ENCODE results near the gene BCS1L.
A peak's percentile ranks its signal among the peaks of the same experiment; 100 is the strongest.

BCS1L gene

GRCh38 chr2:218662827-218663226 is 3.3 kb downstream of the BCS1L start:
- TF ChIP-seq EGR1 (IDR thresholded peaks at IDR 0.05) (no peak), USF1 (IDR thresholded peaks at IDR 0.05) (no peak), TAF1 (IDR thresholded peaks at IDR 0.05; ENCODE audit: low read depth) (no peak), RAD21 (IDR thresholded peaks at IDR 0.05; ENCODE audit: low read depth) (no peak), FOXM1 (IDR thresholded peaks at IDR 0.05; ENCODE audit: borderline replicate concordance, low read depth) (no peak), YY1 (IDR thresholded peaks at IDR 0.05; ENCODE audit: low read depth) (no peak), CREB1 (IDR thresholded peaks at IDR 0.05; ENCODE audit: low read depth) (no peak), EP300 (IDR thresholded peaks at IDR 0.05; ENCODE audit: borderline replicate concordance) (no peak), TEAD4 (IDR thresholded peaks at IDR 0.05) (no peak), TCF12 (IDR thresholded peaks at IDR 0.05; ENCODE audit: low read depth) (no peak), NFIC (IDR thresholded peaks at IDR 0.05) (no peak)
- TF ChIP-seq, protein P1, sequence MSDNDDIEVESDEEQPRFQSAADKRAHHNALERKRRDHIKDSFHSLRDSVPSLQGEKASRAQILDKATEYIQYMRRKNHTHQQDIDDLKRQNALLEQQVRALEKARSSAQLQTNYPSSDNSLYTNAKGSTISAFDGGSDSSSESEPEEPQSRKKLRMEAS (IDR thresholded peaks at IDR 0.05): no peak
- TF ChIP-seq, protein P2, sequence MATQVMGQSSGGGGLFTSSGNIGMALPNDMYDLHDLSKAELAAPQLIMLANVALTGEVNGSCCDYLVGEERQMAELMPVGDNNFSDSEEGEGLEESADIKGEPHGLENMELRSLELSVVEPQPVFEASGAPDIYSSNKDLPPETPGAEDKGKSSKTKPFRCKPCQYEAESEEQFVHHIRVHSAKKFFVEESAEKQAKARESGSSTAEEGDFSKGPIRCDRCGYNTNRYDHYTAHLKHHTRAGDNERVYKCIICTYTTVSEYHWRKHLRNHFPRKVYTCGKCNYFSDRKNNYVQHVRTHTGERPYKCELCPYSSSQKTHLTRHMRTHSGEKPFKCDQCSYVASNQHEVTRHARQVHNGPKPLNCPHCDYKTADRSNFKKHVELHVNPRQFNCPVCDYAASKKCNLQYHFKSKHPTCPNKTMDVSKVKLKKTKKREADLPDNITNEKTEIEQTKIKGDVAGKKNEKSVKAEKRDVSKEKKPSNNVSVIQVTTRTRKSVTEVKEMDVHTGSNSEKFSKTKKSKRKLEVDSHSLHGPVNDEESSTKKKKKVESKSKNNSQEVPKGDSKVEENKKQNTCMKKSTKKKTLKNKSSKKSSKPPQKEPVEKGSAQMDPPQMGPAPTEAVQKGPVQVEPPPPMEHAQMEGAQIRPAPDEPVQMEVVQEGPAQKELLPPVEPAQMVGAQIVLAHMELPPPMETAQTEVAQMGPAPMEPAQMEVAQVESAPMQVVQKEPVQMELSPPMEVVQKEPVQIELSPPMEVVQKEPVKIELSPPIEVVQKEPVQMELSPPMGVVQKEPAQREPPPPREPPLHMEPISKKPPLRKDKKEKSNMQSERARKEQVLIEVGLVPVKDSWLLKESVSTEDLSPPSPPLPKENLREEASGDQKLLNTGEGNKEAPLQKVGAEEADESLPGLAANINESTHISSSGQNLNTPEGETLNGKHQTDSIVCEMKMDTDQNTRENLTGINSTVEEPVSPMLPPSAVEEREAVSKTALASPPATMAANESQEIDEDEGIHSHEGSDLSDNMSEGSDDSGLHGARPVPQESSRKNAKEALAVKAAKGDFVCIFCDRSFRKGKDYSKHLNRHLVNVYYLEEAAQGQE (IDR thresholded peaks at IDR 0.05; ENCODE audit: low read depth): no peak

GRCh38 chr2:218663901-218664300 is 4.4 kb downstream of the BCS1L start:
- TF ChIP-seq CEBPB (IDR thresholded peaks at IDR 0.05) (no peak), TAF1 (IDR thresholded peaks at IDR 0.05; ENCODE audit: low read depth) (no peak), FOXM1 (IDR thresholded peaks at IDR 0.05; ENCODE audit: borderline replicate concordance, low read depth) (no peak), TEAD4 (IDR thresholded peaks at IDR 0.05) (no peak), USF1 (IDR thresholded peaks at IDR 0.05) (no peak), TCF12 (IDR thresholded peaks at IDR 0.05; ENCODE audit: low read depth) (no peak)
- TF ChIP-seq, protein P2 (IDR thresholded peaks at IDR 0.05; ENCODE audit: low read depth): no peak

- no peak for TF ChIP-seq ZBTB7A (IDR thresholded peaks at IDR 0.05; ENCODE audit: low read depth)
- no peak for TF ChIP-seq USF1 (IDR thresholded peaks at IDR 0.05)
Observed at GRCh38 chr2:218664653-218665052, 5.2 kb downstream of the BCS1L start.

DNA sequence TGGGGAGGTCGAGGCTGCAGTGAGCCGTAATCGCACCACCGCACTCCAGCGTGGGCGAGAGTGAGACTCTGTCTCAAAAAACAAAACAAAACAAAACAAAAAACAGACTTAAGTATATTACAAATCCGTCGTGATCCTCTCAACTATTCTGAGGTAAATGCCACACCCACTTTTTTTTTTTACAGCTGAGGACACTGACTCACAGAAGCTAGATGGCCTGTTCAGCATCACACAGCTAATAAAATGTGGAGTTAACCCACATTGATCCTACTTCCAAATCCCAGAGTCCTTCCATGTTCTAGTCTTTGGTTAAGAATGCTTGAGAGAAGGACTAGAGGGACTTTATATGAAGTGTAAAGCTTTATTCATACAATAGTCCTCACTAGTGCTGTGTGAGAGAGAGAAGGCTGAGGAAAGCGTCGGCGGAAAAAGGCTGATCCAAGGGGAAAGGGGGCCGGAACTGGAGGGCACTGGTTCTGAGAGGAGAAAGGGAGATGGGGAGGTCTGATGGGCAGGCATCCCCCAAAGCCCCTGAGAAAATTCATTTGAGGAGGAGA is 11.7 kb downstream of the BCS1L start:
- TF ChIP-seq CEBPB (IDR thresholded peaks at IDR 0.05): no peak
- TF ChIP-seq TAF1 (IDR thresholded peaks at IDR 0.05; ENCODE audit: low read depth): no peak
- TF ChIP-seq YY1 (IDR thresholded peaks at IDR 0.05; ENCODE audit: low read depth): no peak

GRCh38 chr2:218671654-218672566 is 12.4 kb downstream of the BCS1L start, which contains the start of the genes RNF25 and STK36:
RNF25 (minus strand) TSS chr2:218672002; CDS start chr2:218671970, 32 bp downstream.
STK36 (plus strand) TSS chr2:218672086; CDS start chr2:218672830, 744 bp downstream.
- no peak for TF ChIP-seq NFIC (IDR thresholded peaks at IDR 0.05)
- no peak for TF ChIP-seq TCF12 (IDR thresholded peaks at IDR 0.05; ENCODE audit: low read depth)
- no peak for TF ChIP-seq TEAD4 (IDR thresholded peaks at IDR 0.05)
- TF ChIP-seq YY1 (IDR thresholded peaks at IDR 0.05; ENCODE audit: low read depth): peak; percentile 94
- no peak for TF ChIP-seq FOXM1 (IDR thresholded peaks at IDR 0.05; ENCODE audit: borderline replicate concordance, low read depth)
- peak; percentile 11; the same call in 1 of the 2 replicates for TF ChIP-seq EP300 (IDR thresholded peaks at IDR 0.05; ENCODE audit: borderline replicate concordance)
- peak; percentile 84 for TF ChIP-seq TAF1 (IDR thresholded peaks at IDR 0.05; ENCODE audit: low read depth)
- TF ChIP-seq, protein P1 (IDR thresholded peaks at IDR 0.05): 0 out of 2 replicates have a peak, but pooled peaks have one; percentile 17
- TF ChIP-seq USF1 (IDR thresholded peaks at IDR 0.05): no peak
- no peak for TF ChIP-seq EGR1 (IDR thresholded peaks at IDR 0.05)
- TF ChIP-seq CEBPB (IDR thresholded peaks at IDR 0.05): no peak
